Upper lobe of left lung (tissue), 6 donors: Measurements from ENCODE around the gene DNAJC4. TPM values are rescaled to one million over a fixed set of nuclear protein-coding genes. Genes with fewer than 3 reads are reported as not detected.

Experiments used
- ATAC-seq, 2 donors: fragments of 200-7000 bp; cut with Tn5 transposase; one replicate each; pipeline ENCODE4 v1.9.1; 2022; ENCODE audit warnings: mild to moderate bottlenecking in 2 of 2, moderate library complexity in 2 of 2; ENCODE audit not compliant: low FRiP score in 2 of 2
- DNase-seq, 2 donors: peaks; one replicate each; pipeline ENCODE4 v3.0.0-alpha.2; 2019 to 2020
- H3K27ac ChIP-seq, 4 donors: fragments of 200-600 bp; sonication (generic); one replicate each; pipeline ENCODE4 v1.5.1; 2016 to 2019
- H3K27me3 ChIP-seq, 4 donors: fragments of 200-600 bp; sonication (generic); one replicate each; pipeline ENCODE4 v1.5.1; 2017 to 2019
- H3K36me3 ChIP-seq, 4 donors: fragments of 200-600 bp; sonication (generic); one replicate each; pipeline ENCODE4 v1.5.1; 2016 to 2019
- H3K4me1 ChIP-seq, 4 donors: fragments of 200-600 bp; sonication (generic); one replicate each; pipeline ENCODE4 v1.5.1; 2018 to 2019
- H3K4me3 ChIP-seq, 4 donors: fragments of 200-600 bp; sonication (generic); one replicate each; pipeline ENCODE4 v1.5.1; 2017 to 2019; ENCODE audit warnings: mild to moderate bottlenecking in 2 of 4, moderate library complexity in 1 of 4
- H3K9me3 ChIP-seq, 4 donors: fragments of 200-600 bp; sonication (generic); one replicate each; pipeline ENCODE4 v1.5.1; 2018 to 2019
- CTCF ChIP-seq, 6 experiments: fragments of 450-650 bp in 4 of 6; fragments of 200-600 bp in 2 of 6; sonication (generic) in 2 of 6; IDR thresholded peaks; one replicate each; pipeline ENCODE4 v1.5.1; 2016 to 2019; ENCODE audit warnings: antibody characterized with exemption in 6 of 6
- EP300 ChIP-seq, 4 donors: sonication (generic); formaldehyde crosslinking; IDR thresholded peaks; one replicate each; pipeline ENCODE4 v1.5.1; 2017; ENCODE audit warnings: antibody characterized with exemption in 4 of 4, control low read depth in 2 of 4
- POLR2A ChIP-seq, 4 donors: fragments of 450-650 bp; IDR thresholded peaks; one replicate each; pipeline ENCODE4 v1.5.1; 2016 to 2017; ENCODE audit warnings: antibody characterized with exemption in 4 of 4, mild to moderate bottlenecking in 2 of 4
- POLR2AphosphoS5 ChIP-seq, 2 donors: sonication (generic); formaldehyde crosslinking; IDR thresholded peaks; one replicate each; pipeline ENCODE4 v1.5.1; 2017; ENCODE audit warnings: antibody characterized with exemption in 2 of 2
- WGBS, 2 donors: methylation state at CpG; one replicate each; pipeline ENCODE4 v1.1.5; 2017 to 2018; 5-methylcytosine and 5-hydroxymethylcytosine counted together
- total RNA-seq, 6 donors: library from RNA; depleted of rRNA in 4 of 6; stranded (reverse); fragments of >200 nt in 4 of 6; gene quantifications; one replicate each; pipeline versions ENCODE4 v1.1.0 to v1.2.1, GENCODE V29; 2016 to 2021
- donor health status: DM: no; HTN: no; CAD: no; lungs with moderate emphysema.
- donor health status: DM: no; HTN: yes; CAD: no; lungs with severe emphysema.

DNAJC4 gene
- total RNA-seq, 6 donors from 2014 or later: 25.0 to 52.0 (median 39.2) TPM

GRCh38 chr11:64235437-64236161, 5.3 kb downstream of the DNAJC4 start:
- H3K4me3 ChIP-seq: peak overlapping the region; percentile 66 to 94 (median 84)
- H3K9me3 ChIP-seq: no peaks in the 10 kb centered on the region
- 85 to 94% methylated on average over 6 to 12 of the region's 12 CpGs for WGBS, 2 donors
- H3K27me3 ChIP-seq: no peaks in the 10 kb centered on the region
- DNase-seq (peak in 1 of 2 donors; percentile 65), ATAC-seq (no peak)
- no peak for TF ChIP-seq CTCF (IDR thresholded peaks at IDR 0.05)
- no peak for TF ChIP-seq POLR2A (IDR thresholded peaks at IDR 0.05)
- TF ChIP-seq POLR2AphosphoS5 (IDR thresholded peaks at IDR 0.05): no peak
- TF ChIP-seq EP300 (IDR thresholded peaks at IDR 0.05): no peak
- peaks cover 0 to 19% (median 7%) of the 10 kb centered on the region in 4 donors for H3K36me3 ChIP-seq
- H3K27ac ChIP-seq: peak overlapping the region; percentile 28 to 91 (median 78)
- peaks cover 56 to 84% (median 64%) of the 10 kb centered on the region in 4 donors for H3K4me1 ChIP-seq

GRCh38 chr11:64237484-64237951, 7.2 kb downstream of the DNAJC4 start:
- H3K4me3 ChIP-seq: no peak overlapping the region
- peak; percentile 78 to 87 for DNase-seq
- WGBS, 2 donors: 56 to 82% methylated on average over 12 of the region's 12 CpGs
- peaks cover 0 to 19% (median 7%) of the 10 kb centered on the region in 4 donors for H3K36me3 ChIP-seq
- H3K27me3 ChIP-seq: no peaks in the 10 kb centered on the region
- H3K9me3 ChIP-seq: no peaks in the 10 kb centered on the region
- H3K4me1 ChIP-seq: peaks cover 54 to 76% (median 57%) of the 10 kb centered on the region in 4 donors
- peak overlapping the region; percentile 74 to 99 (median 96) for H3K27ac ChIP-seq
- ATAC-seq: no peak
- peak; percentile 18 to 40 for TF ChIP-seq POLR2AphosphoS5 (IDR thresholded peaks at IDR 0.05)
- TF ChIP-seq EP300 (IDR thresholded peaks at IDR 0.05): no peak
- TF ChIP-seq CTCF (IDR thresholded peaks at IDR 0.05): no peak
- TF ChIP-seq POLR2A (IDR thresholded peaks at IDR 0.05): peak in 1 of 4 donors; percentile 33

- no peak for ATAC-seq
- 75 to 82% methylated on average over 5 to 9 of the region's 9 CpGs for WGBS, 2 donors
- no peaks in the 10 kb centered on the region for H3K9me3 ChIP-seq
- DNase-seq: no peak
- H3K36me3 ChIP-seq: peaks cover 0 to 20% (median 7%) of the 10 kb centered on the region in 4 donors
- peaks cover 58 to 76% (median 61%) of the 10 kb centered on the region in 4 donors for H3K4me1 ChIP-seq
- H3K4me3 ChIP-seq: no peak overlapping the region
- H3K27ac ChIP-seq: peak overlapping the region; percentile 74 to 99 (median 96)
- no peak for TF ChIP-seq POLR2A (IDR thresholded peaks at IDR 0.05)
- no peak for TF ChIP-seq POLR2AphosphoS5 (IDR thresholded peaks at IDR 0.05)
- TF ChIP-seq EP300 (IDR thresholded peaks at IDR 0.05): no peak
- no peak for TF ChIP-seq CTCF (IDR thresholded peaks at IDR 0.05)
- no peaks in the 10 kb centered on the region for H3K27me3 ChIP-seq
Measured at GRCh38 chr11:64238076-64238475, 7.7 kb downstream of the DNAJC4 start.

GRCh38 chr11:64238999-64239398, 8.7 kb downstream of the DNAJC4 start:
- no peak overlapping the region for H3K4me3 ChIP-seq
- DNase-seq: no peak
- no peaks in the 10 kb centered on the region for H3K9me3 ChIP-seq
- WGBS, 2 donors: 60 to 79% methylated on average over 5 of the region's 5 CpGs
- H3K4me1 ChIP-seq: peaks cover 53 to 72% (median 56%) of the 10 kb centered on the region in 4 donors
- no peak for TF ChIP-seq CTCF (IDR thresholded peaks at IDR 0.05)
- no peak for TF ChIP-seq POLR2A (IDR thresholded peaks at IDR 0.05)
- no peak for TF ChIP-seq POLR2AphosphoS5 (IDR thresholded peaks at IDR 0.05)
- TF ChIP-seq EP300 (IDR thresholded peaks at IDR 0.05): no peak
- ATAC-seq: no peak
- peaks cover 0 to 29% (median 14%) of the 10 kb centered on the region in 4 donors for H3K36me3 ChIP-seq
- peak overlapping the region; percentile 74 to 99 (median 96) for H3K27ac ChIP-seq
- no peaks in the 10 kb centered on the region for H3K27me3 ChIP-seq
